ENCODE data around the gene BEST4. TPM values are rescaled to one million over a fixed set of nuclear protein-coding genes. Genes with fewer than 3 reads are reported as not detected.
"Not testable (repeated sequence)": the region's sequence is repeated elsewhere in the genome, so short reads cannot be mapped to it uniquely, and the experiment has no call there.

Gene BEST4
- total RNA-seq, 1 experiment from 2014 or later = not detected

DNA sequence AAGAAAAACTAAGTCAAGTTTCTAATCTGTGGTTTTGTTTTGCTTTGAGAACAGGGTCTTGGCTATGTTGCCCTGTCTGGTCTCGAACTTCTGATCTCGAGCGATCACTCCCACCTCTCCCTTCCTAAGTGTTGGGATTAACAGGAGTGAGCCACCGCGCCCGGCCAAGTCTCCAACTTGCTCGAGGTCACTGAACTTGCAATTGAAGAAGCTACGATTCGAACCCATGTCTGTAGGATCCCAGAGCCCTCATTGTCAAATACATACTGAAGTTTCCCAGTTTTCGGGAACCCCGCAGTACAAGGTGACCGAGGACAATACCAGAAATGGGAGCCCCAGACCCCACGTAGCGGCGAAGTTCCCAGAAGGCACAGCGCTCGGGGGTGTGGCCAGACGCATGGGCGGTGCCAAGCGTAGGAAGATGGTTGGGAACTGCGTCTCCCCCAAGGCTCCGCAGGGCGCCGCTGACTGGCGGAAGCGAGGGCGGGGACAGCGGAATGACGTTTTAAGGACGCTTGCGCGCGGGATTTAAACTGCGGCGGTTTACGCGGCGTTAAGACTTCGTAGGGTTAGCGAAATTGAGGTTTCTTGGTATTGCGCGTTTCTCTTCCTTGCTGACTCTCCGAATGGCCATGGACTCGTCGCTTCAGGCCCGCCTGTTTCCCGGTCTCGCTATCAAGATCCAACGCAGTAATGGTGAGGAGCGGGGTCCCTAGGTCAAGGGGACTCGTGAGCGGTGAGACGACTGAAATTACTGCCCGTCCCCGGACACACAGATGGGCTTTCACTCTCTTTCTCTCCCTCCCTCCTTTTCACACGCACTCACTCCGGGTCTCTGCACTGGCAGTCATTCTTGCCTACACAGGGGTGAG is 48.4 kb downstream of the BEST4 start, which contains the start of gene KIF2C:
Gene KIF2C, plus strand, starts transcription at position 531 of the 872 bp plus-strand sequence. Its CDS starts 96 bp downstream, at position 627.
- peak; percentile 98 for DNase-seq
- no peaks in the 10 kb centered on the region for H3F3A ChIP-seq (ENCODE audit: low read length, unreplicated experiment)
- peak within 1 kb of the TSS; percentile 41 for H3K27ac ChIP-seq (ENCODE audit: low read length)
- H3K4me1 ChIP-seq (ENCODE audit: insufficient read depth, low read length) = peaks cover 20% of the 10 kb centered on the region
- TF ChIP-seq EZH2phosphoT487 (IDR thresholded peaks at IDR 0.05; ENCODE audit: borderline replicate concordance, low read length) = no peak
- TF ChIP-seq, protein P1, sequence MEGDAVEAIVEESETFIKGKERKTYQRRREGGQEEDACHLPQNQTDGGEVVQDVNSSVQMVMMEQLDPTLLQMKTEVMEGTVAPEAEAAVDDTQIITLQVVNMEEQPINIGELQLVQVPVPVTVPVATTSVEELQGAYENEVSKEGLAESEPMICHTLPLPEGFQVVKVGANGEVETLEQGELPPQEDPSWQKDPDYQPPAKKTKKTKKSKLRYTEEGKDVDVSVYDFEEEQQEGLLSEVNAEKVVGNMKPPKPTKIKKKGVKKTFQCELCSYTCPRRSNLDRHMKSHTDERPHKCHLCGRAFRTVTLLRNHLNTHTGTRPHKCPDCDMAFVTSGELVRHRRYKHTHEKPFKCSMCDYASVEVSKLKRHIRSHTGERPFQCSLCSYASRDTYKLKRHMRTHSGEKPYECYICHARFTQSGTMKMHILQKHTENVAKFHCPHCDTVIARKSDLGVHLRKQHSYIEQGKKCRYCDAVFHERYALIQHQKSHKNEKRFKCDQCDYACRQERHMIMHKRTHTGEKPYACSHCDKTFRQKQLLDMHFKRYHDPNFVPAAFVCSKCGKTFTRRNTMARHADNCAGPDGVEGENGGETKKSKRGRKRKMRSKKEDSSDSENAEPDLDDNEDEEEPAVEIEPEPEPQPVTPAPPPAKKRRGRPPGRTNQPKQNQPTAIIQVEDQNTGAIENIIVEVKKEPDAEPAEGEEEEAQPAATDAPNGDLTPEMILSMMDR (conservative IDR thresholded peaks at IDR 0.05; ENCODE audit: low read depth, low read length) = no peak
- TF ChIP-seq EZH2 (IDR thresholded peaks at IDR 0.05; ENCODE audit: low read length, unreplicated experiment) = no peak
- no peaks in the 10 kb centered on the region for H4K20me1 ChIP-seq (ENCODE audit: low read length)
- H3K36me3 ChIP-seq (ENCODE audit: low read depth, low read length) = peaks cover 6% of the 10 kb centered on the region; the same call in 1 of the 2 replicates
- BruUV-seq (replicated peaks) = TSS peak; percentile 99
- intact Hi-C loops (cut with micrococcal nuclease) = no loop called here
- peak within 1 kb of the TSS; percentile 84 for H3K9ac ChIP-seq (ENCODE audit: low read length)
- H3K79me2 ChIP-seq (ENCODE audit: low read length) = peaks cover 46% of the 10 kb centered on the region
- no peaks in the 10 kb centered on the region for H3K27me3 ChIP-seq (ENCODE audit: low read length)
- POLR2A ChIA-PET (ENCODE audit: unreplicated experiment) = interaction anchor here (0.5 kb wide), 1 partner anchor 564 kb away, joined by 7 read pairs; no protein-coding TSS in a partner anchor
- ATAC-seq = peak; percentile 99
- H3K4me2 ChIP-seq (ENCODE audit: low read length) = peak within 1 kb of the TSS; percentile 97
- no peaks in the 10 kb centered on the region for H3K9me3 ChIP-seq (ENCODE audit: low read length)
- CTCF ChIA-PET = no interaction called here
- peak within 1 kb of the TSS; percentile 92 for H2AFZ ChIP-seq (ENCODE audit: low read length)
- no peaks in the 10 kb centered on the region for H3K9me2 ChIP-seq (replicated peaks; ENCODE audit: low read length)
- peak within 1 kb of the TSS; percentile 93 for H3K4me3 ChIP-seq (ENCODE audit: low read length)

DNA sequence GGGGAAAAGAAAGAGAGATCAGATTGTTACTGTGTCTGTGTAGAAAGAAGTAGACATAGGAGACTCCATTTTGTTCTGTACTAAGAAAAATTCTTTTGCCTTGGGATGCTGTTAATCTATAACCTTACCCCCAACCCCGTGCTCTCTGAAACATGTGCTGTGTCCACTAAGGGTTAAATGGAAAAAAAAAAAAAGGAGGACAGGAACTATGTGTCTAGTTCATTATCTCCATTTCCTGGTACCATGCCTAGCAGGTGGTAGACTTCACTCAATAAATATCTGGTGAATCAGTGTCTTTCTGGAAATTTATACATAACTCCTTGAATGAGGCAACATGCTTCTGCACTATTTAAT is 49.0 kb downstream of the BEST4 start:
- CTCF ChIA-PET; BruUV-seq (replicated peaks); H3F3A ChIP-seq (ENCODE audit: low read length, unreplicated experiment); H3K27me3 ChIP-seq (ENCODE audit: low read length); intact Hi-C loops (cut with micrococcal nuclease); H3K36me3 ChIP-seq (ENCODE audit: low read depth, low read length); H3K9me3 ChIP-seq (ENCODE audit: low read length); ATAC-seq; DNase-seq; H3K9me2 ChIP-seq (replicated peaks; ENCODE audit: low read length); H4K20me1 ChIP-seq (ENCODE audit: low read length): not testable (repeated sequence)
- POLR2A ChIA-PET (ENCODE audit: unreplicated experiment) = interaction anchor here (0.5 kb wide), 1 partner anchor 564 kb away, joined by 7 read pairs; no protein-coding TSS in a partner anchor
- Histone ChIP-seq H2AFZ (ENCODE audit: low read length) (peak overlapping the region; percentile 80), H3K4me2 (ENCODE audit: low read length) (peak overlapping the region; percentile 97), H3K27ac (ENCODE audit: low read length) (peak overlapping the region; percentile 17), H3K4me1 (ENCODE audit: insufficient read depth, low read length) (peaks cover 20% of the 10 kb centered on the region), H3K79me2 (ENCODE audit: low read length) (peaks cover 40% of the 10 kb centered on the region), H3K9ac (ENCODE audit: low read length) (peak overlapping the region; percentile 84), H3K4me3 (ENCODE audit: low read length) (peak overlapping the region; percentile 93)

DNA sequence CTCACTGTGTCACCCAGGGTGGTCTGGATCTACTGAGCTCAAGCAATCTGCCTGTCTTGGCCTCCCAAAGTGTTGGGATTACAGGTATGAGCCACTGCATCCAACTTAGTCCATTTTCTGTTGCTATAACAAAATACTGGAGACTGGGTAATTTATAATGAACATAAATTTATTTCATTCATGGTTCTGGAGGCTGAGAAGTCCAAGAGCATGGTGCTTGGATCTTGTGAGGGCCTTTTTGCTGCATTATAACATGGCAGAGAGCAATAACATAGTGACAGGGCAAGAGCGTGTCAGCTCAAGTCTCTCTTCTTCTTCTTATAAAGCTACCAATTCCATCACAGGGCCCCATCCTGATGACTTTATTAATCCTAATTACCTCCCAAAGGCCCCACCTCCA is 52.0 kb downstream of the BEST4 start:
- Histone ChIP-seq H3K4me1 (ENCODE audit: insufficient read depth, low read length) (peaks cover 11% of the 10 kb centered on the region), H3K27ac (ENCODE audit: low read length) (no peak overlapping the region), H3K79me2 (ENCODE audit: low read length) (peaks cover 14% of the 10 kb centered on the region), H4K20me1 (ENCODE audit: low read length) (no peaks in the 10 kb centered on the region), H3K36me3 (ENCODE audit: low read depth, low read length) (no peaks in the 10 kb centered on the region), H3K27me3 (ENCODE audit: low read length) (no peaks in the 10 kb centered on the region), H3K9ac (ENCODE audit: low read length) (no peak overlapping the region), H3K4me3 (ENCODE audit: low read length) (no peak overlapping the region), H3F3A (ENCODE audit: low read length, unreplicated experiment) (no peaks in the 10 kb centered on the region), H2AFZ (ENCODE audit: low read length) (no peak overlapping the region), H3K9me2 (replicated peaks; ENCODE audit: low read length) (no peaks in the 10 kb centered on the region), H3K9me3 (ENCODE audit: low read length) (no peaks in the 10 kb centered on the region), H3K4me2 (ENCODE audit: low read length) (no peak overlapping the region)
- intact Hi-C loops (cut with micrococcal nuclease) = no loop called here
- ChIA-PET CTCF (no interaction called here), POLR2A (ENCODE audit: unreplicated experiment) (no interaction called here)
- no TSS peak for BruUV-seq (replicated peaks)
- TF ChIP-seq, protein P1 (conservative IDR thresholded peaks at IDR 0.05; ENCODE audit: low read depth, low read length) = no peak
- no peak for TF ChIP-seq EZH2phosphoT487 (IDR thresholded peaks at IDR 0.05; ENCODE audit: borderline replicate concordance, low read length)
- no peak for TF ChIP-seq EZH2 (IDR thresholded peaks at IDR 0.05; ENCODE audit: low read length, unreplicated experiment)
- no peak for DNase-seq
- no peak for ATAC-seq
